SK-N-SH treated with all-trans-retinoic acid at 6 μM for 48 hours (cell line): ENCODE measurements around the gene EPN3.

Experiments
- ATAC-seq: fragments of 200-7000 bp; cut with Tn5 transposase; 3 replicates; pipeline ENCODE4 v1.9.1; 2020; ENCODE audit warnings: mild to moderate bottlenecking, moderate library complexity
- BACH2 ChIP-seq: fragments of 250-450 bp; sonication (Bioruptor Pico); IDR thresholded peaks from 2 replicates; pipeline ENCODE4 v1.9.0; 2021; ENCODE audit warnings: mild to moderate bottlenecking, borderline replicate concordance
- CREB5 ChIP-seq: fragments of 250-450 bp; sonication (Bioruptor Pico); IDR thresholded peaks from 2 replicates; pipeline ENCODE4 v1.5.1; 2020; ENCODE audit warnings: low read depth, mild to moderate bottlenecking, moderate library complexity
- CSDC2 ChIP-seq: fragments of 250-450 bp; sonication (Bioruptor Pico); IDR thresholded peaks from 2 replicates; pipeline ENCODE4 v1.5.0; 2020; ENCODE audit warnings: mild to moderate bottlenecking, moderate library complexity
- CSRNP3 ChIP-seq: fragments of 250-450 bp; sonication (Bioruptor Pico); IDR thresholded peaks from 2 replicates; pipeline ENCODE4 v1.5.1; 2021; ENCODE audit warnings: mild to moderate bottlenecking, moderate library complexity
- ESRRG ChIP-seq: fragments of 250-450 bp; sonication (Bioruptor Pico); IDR thresholded peaks from 2 replicates; pipeline ENCODE4 v1.6.1; 2021; ENCODE audit warnings: mild to moderate bottlenecking
- GLIS3 ChIP-seq: fragments of 250-450 bp; sonication (Bioruptor Pico); IDR thresholded peaks from 2 replicates; pipeline ENCODE4 v1.5.0; 2020; ENCODE audit warnings: mild to moderate bottlenecking, moderate library complexity
- ISL1 ChIP-seq: fragments of 250-450 bp; sonication (Bioruptor Pico); IDR thresholded peaks from 2 replicates; pipeline ENCODE4 v2.1.2; 2022; ENCODE audit warnings: mild to moderate bottlenecking, moderate library complexity
- OSR1 ChIP-seq: fragments of 250-450 bp; sonication (Bioruptor Pico); IDR thresholded peaks from 2 replicates; pipeline ENCODE4 v1.8.0; 2022; ENCODE audit warnings: moderate library complexity, mild to moderate bottlenecking, inconsistent platforms
- PATZ1 ChIP-seq: fragments of 250-450 bp; sonication (Bioruptor Pico); IDR thresholded peaks from 2 replicates; pipeline ENCODE4 v1.8.0; 2020; ENCODE audit warnings: mild to moderate bottlenecking, moderate library complexity, borderline replicate concordance
- POU6F1 ChIP-seq: fragments of 250-450 bp; sonication (Bioruptor Pico); IDR thresholded peaks from 2 replicates; pipeline ENCODE4 v1.8.0; 2021; ENCODE audit warnings: low read depth, mild to moderate bottlenecking, moderate library complexity, borderline replicate concordance
- PPARA ChIP-seq: fragments of 250-450 bp; sonication (Bioruptor Pico); IDR thresholded peaks from 2 replicates; pipeline ENCODE4 v1.5.0; 2020; ENCODE audit warnings: mild to moderate bottlenecking, borderline replicate concordance
- RARB ChIP-seq: fragments of 250-450 bp; sonication (Bioruptor Pico); IDR thresholded peaks from 2 replicates; pipeline ENCODE4 v1.8.0; 2021; ENCODE audit warnings: mild to moderate bottlenecking, moderate library complexity
- SNAI2 ChIP-seq: fragments of 250-450 bp; sonication (Bioruptor Pico); IDR thresholded peaks from 2 replicates; pipeline ENCODE4 v1.5.0; 2020; ENCODE audit warnings: mild to moderate bottlenecking, moderate library complexity
- TCF4 ChIP-seq: fragments of 250-450 bp; sonication (Bioruptor Pico); IDR thresholded peaks from 2 replicates; pipeline ENCODE4 v1.8.0; 2021; ENCODE audit warnings: mild to moderate bottlenecking, moderate library complexity, borderline replicate concordance
- TOX ChIP-seq: fragments of 250-450 bp; sonication (Bioruptor Pico); IDR thresholded peaks from 2 replicates; pipeline ENCODE4 v1.8.0; 2021; ENCODE audit warnings: mild to moderate bottlenecking, moderate library complexity, borderline replicate concordance
- TSHZ2 ChIP-seq: fragments of 250-450 bp; sonication (Bioruptor Pico); IDR thresholded peaks from 2 replicates; pipeline ENCODE4 v1.5.0; 2020; ENCODE audit warnings: mild to moderate bottlenecking, moderate library complexity
- ZC3H10 ChIP-seq: fragments of 250-450 bp; sonication (Bioruptor Pico); IDR thresholded peaks from 2 replicates; pipeline ENCODE4 v1.5.1; 2021; ENCODE audit warnings: mild to moderate bottlenecking, moderate library complexity
- ZFP3 ChIP-seq: fragments of 250-450 bp; sonication (Bioruptor Pico); IDR thresholded peaks from 2 replicates; pipeline ENCODE4 v1.5.0; 2020; ENCODE audit warnings: mild to moderate bottlenecking, moderate library complexity
- ZFP30 ChIP-seq: fragments of 450-650 bp; formaldehyde crosslinking; IDR thresholded peaks from 2 replicates; pipeline ENCODE4 v1.5.0; 2022; ENCODE audit warnings: mild to moderate bottlenecking, moderate library complexity
- ZNF565 ChIP-seq: fragments of 450-650 bp; formaldehyde crosslinking; conservative IDR thresholded peaks from 2 replicates; pipeline ENCODE4 v1.5.0; 2020; ENCODE audit warnings: low read depth, mild to moderate bottlenecking, moderate library complexity
- ZNF70 ChIP-seq: fragments of 450-650 bp; formaldehyde crosslinking; IDR thresholded peaks from 2 replicates; pipeline ENCODE4 v1.5.0; 2020; ENCODE audit warnings: mild to moderate bottlenecking, moderate library complexity
- ZNF8 ChIP-seq: fragments of 450-650 bp; formaldehyde crosslinking; IDR thresholded peaks from 2 replicates; pipeline ENCODE4 v1.5.0; 2020; ENCODE audit warnings: mild to moderate bottlenecking, moderate library complexity

EPN3 gene

GRCh38 chr17:50585346-50585745 is 52.8 kb downstream of the EPN3 start:
- no peak for ATAC-seq
- no peak for TF ChIP-seq TOX (CRISPR knock-in tag)
- no peak for TF ChIP-seq ZNF70 (CRISPR knock-in tag)
- no peak for TF ChIP-seq TSHZ2 (CRISPR knock-in tag)
- no peak for TF ChIP-seq GLIS3
- TF ChIP-seq TCF4 = no peak
- no peak for TF ChIP-seq ZC3H10
- no peak for TF ChIP-seq ESRRG (CRISPR knock-in tag)
- TF ChIP-seq SNAI2 (CRISPR knock-in tag) = no peak
- TF ChIP-seq PPARA (CRISPR knock-in tag) = no peak
- no peak for TF ChIP-seq CSRNP3 (CRISPR knock-in tag)
- TF ChIP-seq ISL1 (CRISPR knock-in tag) = no peak
- TF ChIP-seq PATZ1 (CRISPR knock-in tag) = no peak

- TF ChIP-seq CSDC2 (CRISPR knock-in tag) = no peak
- no peak for TF ChIP-seq CREB5
- no peak for TF ChIP-seq PPARA (CRISPR knock-in tag)
- TF ChIP-seq ZNF565 (CRISPR knock-in tag) = no peak
- no peak for TF ChIP-seq OSR1 (CRISPR knock-in tag)
- no peak for TF ChIP-seq ZC3H10
- no peak for TF ChIP-seq RARB (CRISPR knock-in tag)
- no peak for TF ChIP-seq TSHZ2 (CRISPR knock-in tag)
- TF ChIP-seq ZNF8 = no peak
- no peak for TF ChIP-seq ZNF70 (CRISPR knock-in tag)
- TF ChIP-seq SNAI2 (CRISPR knock-in tag) = no peak
- TF ChIP-seq PATZ1 (CRISPR knock-in tag) = no peak
- no peak for TF ChIP-seq BACH2 (CRISPR knock-in tag)
- no peak for TF ChIP-seq GLIS3
- no peak for TF ChIP-seq TCF4
- no peak for TF ChIP-seq ZFP3 (CRISPR knock-in tag)
- TF ChIP-seq ZFP30 (CRISPR knock-in tag) = no peak
- TF ChIP-seq POU6F1 (CRISPR knock-in tag) = no peak
- no peak for TF ChIP-seq TOX (CRISPR knock-in tag)
- peak; percentile 5; the same call in 1 of the 3 replicates for ATAC-seq
These were observed 53.4 kb downstream of the EPN3 start for GRCh38 chr17:50585891-50586290.
